ENCODE results near the gene MRPL46.

DNA sequence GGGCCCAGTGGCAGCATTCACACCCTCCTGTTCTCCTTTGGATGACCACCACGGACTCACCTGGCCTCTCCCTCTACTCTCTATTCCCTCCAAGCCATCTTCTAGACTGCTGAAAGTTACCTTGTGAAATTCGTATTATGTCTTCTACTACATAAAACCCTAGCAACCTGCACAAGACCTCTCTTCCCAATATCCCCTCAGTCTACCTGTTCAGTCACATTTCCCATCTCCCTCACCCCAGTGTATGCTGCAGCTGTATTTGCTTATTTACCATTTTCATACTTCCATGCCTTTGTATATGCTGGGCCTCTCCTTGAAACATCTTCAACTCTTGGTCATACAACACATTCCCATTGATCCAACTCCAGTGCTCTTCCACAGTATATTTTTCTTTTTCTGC, 44.0 kb upstream of the MRPL46 start:
- no peak for TF ChIP-seq ZNF274 (IDR thresholded peaks at IDR 0.05; ENCODE audit: low read depth, low read length)
- no peak for TF ChIP-seq YY1 (IDR thresholded peaks at IDR 0.05; ENCODE audit: insufficient read depth, insufficient read length)

All from NT2/D1 (cell line).